Endodermal cell (in vitro differentiated cells): ENCODE results near the gene ANKRD33B. TPM values are rescaled to one million over a fixed set of nuclear protein-coding genes. Genes with fewer than 3 reads are reported as not detected.

ENCODE experiments used
- DNase-seq: peaks from one replicate; pipeline ENCODE4 v3.0.0-alpha.2; 2017
- H3K27ac ChIP-seq: 2 replicates; pipeline ENCODE4 v1.5.1; 2013; ENCODE audit warnings: mild to moderate bottlenecking, low read depth, low read length, moderate library complexity
- H3K27me3 ChIP-seq: 2 replicates; pipeline ENCODE4 v1.6.1; 2013; ENCODE audit warnings: mild to moderate bottlenecking, low read length, moderate library complexity; ENCODE audit not compliant: insufficient read depth, control insufficient read depth, poor library complexity, severe bottlenecking
- H3K36me3 ChIP-seq: 2 replicates; pipeline ENCODE4 v1.7.0; 2013; ENCODE audit warnings: mild to moderate bottlenecking, low read length, moderate library complexity; ENCODE audit not compliant: control insufficient read depth, insufficient read depth
- H3K4me1 ChIP-seq: one replicate; pipeline ENCODE4 v1.7.0; 2013; ENCODE audit warnings: low read length; ENCODE audit not compliant: control insufficient read depth, insufficient read depth
- H3K4me3 ChIP-seq: 2 replicates; pipeline ENCODE4 v1.5.1; 2013; ENCODE audit warnings: mild to moderate bottlenecking, low read length, moderate library complexity
- H3K9ac ChIP-seq: 2 replicates; pipeline ENCODE4 v1.6.1; 2013; ENCODE audit warnings: mild to moderate bottlenecking, low read length, moderate library complexity; ENCODE audit not compliant: poor library complexity, severe bottlenecking; ENCODE audit errors: extremely low read depth
- H3K9me3 ChIP-seq: 2 replicates; pipeline ENCODE4 v1.6.1; 2013; ENCODE audit warnings: mild to moderate bottlenecking, low read length, moderate library complexity; ENCODE audit not compliant: control insufficient read depth
- H3K27ac Mint-ChIP-seq: 2 replicates; pipeline ENCODE4 v1.8.0; 2020; ENCODE audit warnings: mixed read lengths
- H3K27me3 Mint-ChIP-seq: 2 replicates; pipeline ENCODE4 v1.8.0; 2021; ENCODE audit warnings: mild to moderate bottlenecking, mixed read lengths; ENCODE audit not compliant: insufficient read depth
- H3K36me3 Mint-ChIP-seq: 2 replicates; pipeline ENCODE4 v1.8.0; 2020; ENCODE audit warnings: low read depth, mixed read lengths
- H3K4me1 Mint-ChIP-seq: 2 replicates; pipeline ENCODE4 v1.8.0; 2020; ENCODE audit warnings: mixed read lengths
- H3K4me3 Mint-ChIP-seq: 2 replicates; pipeline ENCODE4 v1.8.0; 2020; ENCODE audit warnings: mild to moderate bottlenecking, moderate library complexity, mixed read lengths
- H3K9me3 Mint-ChIP-seq: 2 replicates; pipeline ENCODE4 v1.8.0; 2020; ENCODE audit warnings: mild to moderate bottlenecking, mixed read lengths
- CTCF ChIP-seq: fragments of 200-600 bp; sonication (generic); conservative IDR thresholded peaks from 2 replicates; pipeline ENCODE4 v1.5.0; 2021; ENCODE audit warnings: antibody characterized with exemption, mild to moderate bottlenecking
- WGBS, 2 experiments: methylation state at CpG; one replicate each; pipeline versions ENCODE4 v1.1.5 to v1.1.7; 2013; ENCODE audit warnings: missing lambda C conversion rate in 2 of 2, mixed read lengths in 1 of 2; ENCODE audit not compliant: insufficient coverage in 1 of 2, insufficient read length in 1 of 2; 5-methylcytosine and 5-hydroxymethylcytosine counted together
- total RNA-seq, 2 donors: library from RNA; stranded (reverse); fragmentation: NEBNext Ultra II Directional in 1 of 2; extraction: Animal tissue kit (Norgen Biotek cat#: 25700) in 1 of 2; gene quantifications; 2 replicates in 1 of 2; 3 replicates in 1 of 2; pipeline ENCODE4 v1.2.1, GENCODE V29; 2021

Gene ANKRD33B
- total RNA-seq, 2 donors from 2014 or later, result 21.9 to 37.2 TPM

- H3K9ac ChIP-seq, result no peak overlapping the region
- no peaks in the 10 kb centered on the region for H3K27me3 ChIP-seq
- TF ChIP-seq CTCF, result no peak
- no peak overlapping the region for H3K27ac ChIP-seq
- Mint-ChIP-seq H3K36me3 (peaks cover 13% of the 10 kb centered on the region), H3K27me3 (peaks cover 9% of the 10 kb centered on the region), H3K9me3 (peaks cover 6% of the 10 kb centered on the region), H3K4me1 (no peaks in the 10 kb centered on the region), H3K4me3 (no peak overlapping the region), H3K27ac (no peak overlapping the region)
- H3K4me1 ChIP-seq, result no peaks in the 10 kb centered on the region
- peaks cover 12% of the 10 kb centered on the region for H3K36me3 ChIP-seq
- 89 to 100% methylated on average over 1 to 8 of the region's 8 CpGs for WGBS, 2 experiments
- DNase-seq, result no peak
- peaks cover 7% of the 10 kb centered on the region for H3K9me3 ChIP-seq
- no peak overlapping the region for H3K4me3 ChIP-seq
Measured at GRCh38 chr5:10673017-10673389, 109.1 kb downstream of the ANKRD33B start.

GRCh38 chr5:10673407-10673806, 109.5 kb downstream of the ANKRD33B start:
- H3K9ac ChIP-seq, result no peak overlapping the region
- Mint-ChIP-seq H3K4me3 (no peak overlapping the region), H3K4me1 (no peaks in the 10 kb centered on the region), H3K27ac (no peak overlapping the region), H3K9me3 (peaks cover 6% of the 10 kb centered on the region), H3K27me3 (peaks cover 9% of the 10 kb centered on the region), H3K36me3 (peaks cover 18% of the 10 kb centered on the region)
- H3K27me3 ChIP-seq, result no peaks in the 10 kb centered on the region
- peaks cover 16% of the 10 kb centered on the region for H3K36me3 ChIP-seq
- peaks cover 7% of the 10 kb centered on the region for H3K9me3 ChIP-seq
- TF ChIP-seq CTCF, result no peak
- no peak overlapping the region for H3K4me3 ChIP-seq
- DNase-seq, result peak; percentile 45
- 79 to 91% methylated on average over 6 to 9 of the region's 9 CpGs for WGBS, 2 experiments
- no peak overlapping the region for H3K27ac ChIP-seq
- no peaks in the 10 kb centered on the region for H3K4me1 ChIP-seq

DNA sequence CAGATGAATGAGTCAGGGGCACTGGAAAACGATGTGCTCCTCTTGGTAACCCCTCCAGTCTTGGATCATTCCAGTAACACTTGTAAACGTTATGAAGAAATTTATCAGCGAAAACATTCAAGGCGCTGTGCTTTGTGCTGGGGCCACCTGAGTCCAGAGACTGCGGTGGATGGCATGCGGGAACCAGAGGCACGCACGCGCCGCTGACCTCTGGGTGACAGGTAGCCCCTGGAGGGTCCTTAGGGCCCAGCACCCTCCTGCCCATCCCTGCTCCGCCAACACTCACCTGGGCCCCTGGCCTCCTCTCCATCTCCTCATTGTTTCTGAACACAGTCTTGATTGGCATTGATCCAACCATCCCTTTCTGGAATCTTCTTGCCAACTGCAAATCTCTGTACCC, 110.2 kb downstream of the ANKRD33B start:
- peak; percentile 43 for DNase-seq
- H3K36me3 ChIP-seq, result peaks cover 22% of the 10 kb centered on the region
- no peak for TF ChIP-seq CTCF
- H3K9me3 ChIP-seq, result peaks cover 7% of the 10 kb centered on the region
- no peaks in the 10 kb centered on the region for H3K27me3 ChIP-seq
- 90 to 98% methylated on average over 8 to 11 of the region's 11 CpGs for WGBS, 2 experiments
- Mint-ChIP-seq H3K36me3 (peaks cover 18% of the 10 kb centered on the region), H3K27me3 (peaks cover 6% of the 10 kb centered on the region), H3K4me1 (no peaks in the 10 kb centered on the region), H3K4me3 (no peak overlapping the region), H3K9me3 (peaks cover 6% of the 10 kb centered on the region), H3K27ac (no peak overlapping the region)
- H3K27ac ChIP-seq, result no peak overlapping the region
- no peaks in the 10 kb centered on the region for H3K4me1 ChIP-seq
- no peak overlapping the region for H3K9ac ChIP-seq
- no peak overlapping the region for H3K4me3 ChIP-seq
